GM19467 (cell line): ENCODE measurements around the gene LGALS3.

Experiments
- ATAC-seq: cut with Tn5 transposase; IDR thresholded peaks from one replicate; pipeline ENCODE4 v1.9.1; 2021; ENCODE audit warnings: mild to moderate bottlenecking, moderate library complexity; ENCODE audit not compliant: unreplicated experiment

The LGALS3 gene

GRCh38 chr14:55114720-55115119, 14.3 kb upstream of the LGALS3 start:
- no peak for ATAC-seq

GRCh38 chr14:55115460-55115859, 13.6 kb upstream of the LGALS3 start:
- ATAC-seq = no peak

GRCh38 chr14:55115861-55116245, 13.2 kb upstream of the LGALS3 start:
- ATAC-seq = no peak

- no peak for ATAC-seq
Measured at GRCh38 chr14:55116246-55117030, 12.6 kb upstream of the LGALS3 start.

- no peak for ATAC-seq
Measured at GRCh38 chr14:55117803-55118441, 11.1 kb upstream of the LGALS3 start.

- ATAC-seq = no peak
Measured at GRCh38 chr14:55118761-55119160, 10.3 kb upstream of the LGALS3 start.

GRCh38 chr14:55120571-55121495, 8.2 kb upstream of the LGALS3 start:
- no peak for ATAC-seq

GRCh38 chr14:55121628-55122439, 7.2 kb upstream of the LGALS3 start:
- no peak for ATAC-seq

GRCh38 chr14:55122440-55122986, 6.5 kb upstream of the LGALS3 start:
- no peak for ATAC-seq

GRCh38 chr14:55123101-55123500, 6.0 kb upstream of the LGALS3 start:
- no peak for ATAC-seq

- no peak for ATAC-seq
Measured at GRCh38 chr14:55123852-55124639, 5.0 kb upstream of the LGALS3 start.

- ATAC-seq = no peak
Measured at GRCh38 chr14:55124774-55125386, 4.2 kb upstream of the LGALS3 start.

GRCh38 chr14:55125403-55125802, 3.6 kb upstream of the LGALS3 start:
- ATAC-seq = no peak

- ATAC-seq = no peak
Measured at GRCh38 chr14:55126034-55126433, 3.0 kb upstream of the LGALS3 start.

GRCh38 chr14:55126932-55127459, 2.1 kb upstream of the LGALS3 start:
- no peak for ATAC-seq

GRCh38 chr14:55127460-55127951, 1.5 kb upstream of the LGALS3 start:
- ATAC-seq = no peak

GRCh38 chr14:55128386-55129085, 516 bp upstream of the LGALS3 start:
- no peak for ATAC-seq
